HFFc6 (cell line): ENCODE measurements around the gene CCDC197. TPM values are rescaled to one million over a fixed set of nuclear protein-coding genes. Genes with fewer than 3 reads are reported as not detected.

Source experiments
- DNase-seq: peaks from one replicate; pipeline ENCODE4 v3.0.0-alpha.2; 2018
- H3K27ac Mint-ChIP-seq: 2 replicates; pipeline ENCODE4 v1.8.0; 2020; ENCODE audit warnings: mild to moderate bottlenecking, mixed read lengths
- H3K27me3 Mint-ChIP-seq: 2 replicates; pipeline ENCODE4 v1.8.0; 2021; ENCODE audit warnings: mild to moderate bottlenecking, moderate library complexity, mixed read lengths; ENCODE audit not compliant: insufficient read depth
- H3K36me3 Mint-ChIP-seq: 2 replicates; pipeline ENCODE4 v1.8.0; 2021; ENCODE audit warnings: low read depth, mixed read lengths
- H3K4me1 Mint-ChIP-seq: 2 replicates; pipeline ENCODE4 v1.8.0; 2020; ENCODE audit warnings: low read depth, mixed read lengths
- H3K4me3 Mint-ChIP-seq: 2 replicates; pipeline ENCODE4 v1.8.0; 2020; ENCODE audit warnings: mild to moderate bottlenecking, moderate library complexity, mixed read lengths
- H3K9me3 Mint-ChIP-seq: 2 replicates; pipeline ENCODE4 v1.8.0; 2020; ENCODE audit warnings: mild to moderate bottlenecking, mixed read lengths
- CTCF ChIP-seq: fragments of 200-600 bp; sonication (generic); IDR thresholded peaks from 2 replicates; pipeline ENCODE4 v1.5.0; 2021; ENCODE audit warnings: antibody characterized with exemption, mild to moderate bottlenecking
- total RNA-seq, 6 experiments: library from RNA; stranded (reverse); fragmentation: NEBNext Ultra II Directional; extraction: Animal tissue kit (Norgen Biotek cat#: 25700); gene quantifications; 2 replicates in 1 of 6; 3 replicates in 5 of 6; pipeline ENCODE4 v1.2.3, GENCODE V29; 2021

CCDC197 gene
- total RNA-seq, 6 experiments from 2014 or later: not detected

GRCh38 chr14:93999573-93999972, 2.5 kb downstream of the CCDC197 start:
- Mint-ChIP-seq H3K36me3 (no peaks in the 10 kb centered on the region), H3K4me3 (no peak overlapping the region), H3K4me1 (peaks cover 19% of the 10 kb centered on the region), H3K27ac (no peak overlapping the region), H3K27me3 (peaks cover 10% of the 10 kb centered on the region), H3K9me3 (no peaks in the 10 kb centered on the region)
- no peak for TF ChIP-seq CTCF
- no peak for DNase-seq

GRCh38 chr14:94000267-94000666, 3.2 kb downstream of the CCDC197 start:
- Mint-ChIP-seq H3K9me3 (no peaks in the 10 kb centered on the region), H3K27me3 (peaks cover 12% of the 10 kb centered on the region)
- no peak for TF ChIP-seq CTCF

GRCh38 chr14:94001016-94001415, 3.9 kb downstream of the CCDC197 start:
- H3K9me3 Mint-ChIP-seq: no peaks in the 10 kb centered on the region
- no peak overlapping the region for H3K27ac Mint-ChIP-seq
- peaks cover 6% of the 10 kb centered on the region for H3K4me1 Mint-ChIP-seq
- peaks cover 12% of the 10 kb centered on the region for H3K27me3 Mint-ChIP-seq
- DNase-seq: no peak
- no peak overlapping the region for H3K4me3 Mint-ChIP-seq
- TF ChIP-seq CTCF: no peak
- no peaks in the 10 kb centered on the region for H3K36me3 Mint-ChIP-seq

More at GRCh38 chr14:94000267-94000666, 3.2 kb downstream of the CCDC197 start:
- Mint-ChIP-seq H3K27ac (no peak overlapping the region), H3K4me3 (no peak overlapping the region), H3K36me3 (no peaks in the 10 kb centered on the region), H3K4me1 (peaks cover 12% of the 10 kb centered on the region)
- DNase-seq: no peak

GRCh38 chr14:94001501-94002396, 4.6 kb downstream of the CCDC197 start:
- Mint-ChIP-seq H3K4me1 (peaks cover 6% of the 10 kb centered on the region), H3K9me3 (no peaks in the 10 kb centered on the region), H3K36me3 (no peaks in the 10 kb centered on the region), H3K27me3 (peaks cover 12% of the 10 kb centered on the region), H3K27ac (no peak overlapping the region; the same call in 1 of the 2 replicates), H3K4me3 (peak overlapping the region; percentile 13; the same call in 1 of the 2 replicates)
- peak; percentile 59 for DNase-seq
- TF ChIP-seq CTCF: peak; percentile 99

GRCh38 chr14:94003397-94003796, 6.3 kb downstream of the CCDC197 start:
- DNase-seq: no peak
- Mint-ChIP-seq H3K36me3 (no peaks in the 10 kb centered on the region), H3K9me3 (no peaks in the 10 kb centered on the region), H3K4me3 (no peak overlapping the region), H3K27me3 (peaks cover 15% of the 10 kb centered on the region), H3K4me1 (peaks cover 6% of the 10 kb centered on the region), H3K27ac (no peak overlapping the region)
- no peak for TF ChIP-seq CTCF
